ENCODE data around the gene VWF.

DNA sequence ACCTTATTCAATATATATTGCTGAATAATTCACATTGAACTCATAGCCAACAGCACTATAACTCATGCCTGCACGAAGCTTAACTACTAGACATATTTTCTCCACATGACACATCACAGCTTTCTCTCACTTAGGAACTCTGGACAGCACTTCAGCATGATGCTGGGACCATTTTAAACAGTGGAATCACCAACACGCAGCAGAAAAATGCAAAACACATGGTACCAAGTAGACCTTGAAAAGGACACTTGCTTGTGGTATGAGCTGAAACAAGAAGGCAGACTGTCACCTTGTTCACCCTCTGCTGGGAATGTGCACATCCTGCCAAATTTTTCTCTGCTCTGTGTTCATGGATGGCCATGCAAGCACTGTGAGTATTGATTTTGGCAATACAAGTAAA is 40.9 kb upstream of the VWF start:
- TF ChIP-seq, protein P1, sequence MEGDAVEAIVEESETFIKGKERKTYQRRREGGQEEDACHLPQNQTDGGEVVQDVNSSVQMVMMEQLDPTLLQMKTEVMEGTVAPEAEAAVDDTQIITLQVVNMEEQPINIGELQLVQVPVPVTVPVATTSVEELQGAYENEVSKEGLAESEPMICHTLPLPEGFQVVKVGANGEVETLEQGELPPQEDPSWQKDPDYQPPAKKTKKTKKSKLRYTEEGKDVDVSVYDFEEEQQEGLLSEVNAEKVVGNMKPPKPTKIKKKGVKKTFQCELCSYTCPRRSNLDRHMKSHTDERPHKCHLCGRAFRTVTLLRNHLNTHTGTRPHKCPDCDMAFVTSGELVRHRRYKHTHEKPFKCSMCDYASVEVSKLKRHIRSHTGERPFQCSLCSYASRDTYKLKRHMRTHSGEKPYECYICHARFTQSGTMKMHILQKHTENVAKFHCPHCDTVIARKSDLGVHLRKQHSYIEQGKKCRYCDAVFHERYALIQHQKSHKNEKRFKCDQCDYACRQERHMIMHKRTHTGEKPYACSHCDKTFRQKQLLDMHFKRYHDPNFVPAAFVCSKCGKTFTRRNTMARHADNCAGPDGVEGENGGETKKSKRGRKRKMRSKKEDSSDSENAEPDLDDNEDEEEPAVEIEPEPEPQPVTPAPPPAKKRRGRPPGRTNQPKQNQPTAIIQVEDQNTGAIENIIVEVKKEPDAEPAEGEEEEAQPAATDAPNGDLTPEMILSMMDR (optimal IDR thresholded peaks at IDR 0.05 in 1 of 3, IDR thresholded peaks at IDR 0.05 in 1 of 3, conservative IDR thresholded peaks at IDR 0.05 in 1 of 3; ENCODE audit: extremely low read depth in 1 of 3, insufficient read depth in 2 of 3, low read length in 3 of 3), result no peak
- no peak for TF ChIP-seq EZH2 (IDR thresholded peaks at IDR 0.05; ENCODE audit: low read length)
